Transverse colon (tissue), 4 donors: Measurements from ENCODE around the gene IL17RD.

ENCODE experiments used
- CTCF ChIP-seq, 5 experiments: fragments of 200-600 bp in 3 of 5; fragments of 450-650 bp in 2 of 5; sonication (generic) in 3 of 5; IDR thresholded peaks; 1 replicate in 2 of 5; 2 replicates in 3 of 5; pipeline ENCODE4 v1.5.1; 2016 to 2017; ENCODE audit warnings: antibody characterized with exemption in 5 of 5, inconsistent platforms in 3 of 5, mild to moderate bottlenecking in 2 of 5, moderate library complexity in 1 of 5
- EP300 ChIP-seq: sonication (generic); formaldehyde crosslinking; IDR thresholded peaks from one replicate; pipeline ENCODE4 v1.6.1; 2017; ENCODE audit warnings: antibody characterized with exemption, low read depth
- POLR2A ChIP-seq: fragments of 450-650 bp; IDR thresholded peaks from one replicate; pipeline ENCODE4 v1.6.1; 2016; ENCODE audit warnings: antibody characterized with exemption, mild to moderate bottlenecking, moderate library complexity
- POLR2AphosphoS5 ChIP-seq, 3 donors: sonication (generic); formaldehyde crosslinking; IDR thresholded peaks; one replicate each; pipeline ENCODE4 v1.6.1; 2016; ENCODE audit warnings: antibody characterized with exemption in 3 of 3

GRCh38 chr3:57179580-57180410 lies 14.6 kb upstream of the IL17RD start:
- TF ChIP-seq POLR2A (no peak), CTCF (IDR thresholded peaks at IDR 0.05) (peak in 2 of 5 experiments; percentile 17 to 20), POLR2AphosphoS5 (IDR thresholded peaks at IDR 0.05) (no peak), EP300 (no peak)
